ENCODE results near the gene POLR2C. TPM values are rescaled to one million over a fixed set of nuclear protein-coding genes. Genes with fewer than 3 reads are reported as not detected.

POLR2C gene
- total and polyA plus RNA-seq, 2 experiments from 2014 or later: 37.6 to 123 TPM

DNA sequence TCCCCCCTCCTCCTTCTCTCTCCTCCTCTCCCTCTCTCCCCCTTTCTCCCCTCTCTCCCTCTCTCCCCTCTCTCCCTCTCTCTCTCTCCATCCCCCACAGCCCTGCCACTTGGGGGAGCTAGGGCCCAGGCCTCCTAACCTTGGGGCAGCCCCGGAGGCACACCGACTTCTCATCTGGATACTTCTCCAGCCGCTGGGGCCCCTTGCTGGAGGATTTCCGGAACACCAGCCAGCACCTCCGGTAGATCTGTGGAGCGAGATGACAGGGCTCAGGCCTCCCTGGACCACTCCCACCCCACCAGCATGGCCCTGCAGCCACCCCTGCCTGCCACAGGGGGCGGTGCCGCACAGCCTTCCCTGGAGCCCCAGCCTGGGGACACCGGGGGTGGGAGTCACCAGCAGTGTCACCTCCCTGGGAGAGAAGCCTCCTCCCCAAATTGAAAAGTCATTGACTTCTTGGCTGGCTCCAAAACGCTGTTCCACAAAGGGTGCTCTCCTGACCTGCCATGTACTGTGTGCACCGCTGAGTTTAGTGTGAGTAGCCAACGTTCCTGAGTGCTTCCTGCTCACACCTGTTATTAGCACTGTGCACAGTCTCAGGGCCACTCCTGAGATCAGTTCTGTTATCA is 13.3 kb downstream of the POLR2C start:
- peak overlapping the region; percentile 52 for H3K4me3 Mint-ChIP-seq
- Histone ChIP-seq H3K27me3 (ENCODE audit: insufficient read depth) (peaks cover 7% of the 10 kb centered on the region; the same call in 1 of the 2 replicates), H3K4me1 (ENCODE audit: insufficient read depth) (peaks cover 62% of the 10 kb centered on the region), H3K4me3 (peak overlapping the region; percentile 41; the same call in 1 of the 2 replicates), H3K9me2 (ENCODE audit: insufficient read depth) (no peaks in the 10 kb centered on the region), H3K36me3 (ENCODE audit: insufficient read depth) (peaks cover 3% of the 10 kb centered on the region; the same call in 1 of the 2 replicates), H4K20me1 (replicated peaks; ENCODE audit: insufficient read depth) (0 out of 2 replicates have a peak, but pooled peaks cover 3% of the 10 kb centered on the region), H3K4me2 (peak overlapping the region; percentile 77), H2AFZ (no peak overlapping the region), H3K79me2 (replicated peaks; ENCODE audit: insufficient read depth) (no peaks in the 10 kb centered on the region; the same call in 1 of the 2 replicates), H3F3A (replicated peaks; ENCODE audit: low read depth) (peaks cover 12% of the 10 kb centered on the region; the same call in 1 of the 2 replicates), H3K27ac (ENCODE audit: low read depth) (peak overlapping the region; percentile 45; the same call in 1 of the 2 replicates)
- H3K36me3 Mint-ChIP-seq (ENCODE audit: low read depth): peaks cover 15% of the 10 kb centered on the region
- ATAC-seq (peak; percentile 78), DNase-seq (ENCODE audit: low spot score) (peak; percentile 96)
- TF ChIP-seq STAT1 (IDR thresholded peaks at IDR 0.05; ENCODE audit: unreplicated experiment) (no peak), CREB1 (CRISPR knock-in tag; IDR thresholded peaks at IDR 0.05; ENCODE audit: low read depth) (peak; percentile 18; the same call in 1 of the 2 replicates), REST (IDR thresholded peaks at IDR 0.05; ENCODE audit: unreplicated experiment) (no peak), NANOG (IDR thresholded peaks at IDR 0.05; ENCODE audit: borderline replicate concordance) (no peak), ZNF114 (CRISPR knock-in tag; IDR thresholded peaks at IDR 0.05) (no peak), CTCF (conservative IDR thresholded peaks at IDR 0.05; ENCODE audit: low read depth in 2 of 2) (peak; percentile 74 to 75)
- H3K9me3 Mint-ChIP-seq: no peaks in the 10 kb centered on the region
- H3K27me3 Mint-ChIP-seq (ENCODE audit: insufficient read depth, low read depth, poor library complexity): peaks cover 23% of the 10 kb centered on the region
- peak overlapping the region; percentile 49 for H3K27ac Mint-ChIP-seq
- H3K4me1 Mint-ChIP-seq: peaks cover 69% of the 10 kb centered on the region

DNA sequence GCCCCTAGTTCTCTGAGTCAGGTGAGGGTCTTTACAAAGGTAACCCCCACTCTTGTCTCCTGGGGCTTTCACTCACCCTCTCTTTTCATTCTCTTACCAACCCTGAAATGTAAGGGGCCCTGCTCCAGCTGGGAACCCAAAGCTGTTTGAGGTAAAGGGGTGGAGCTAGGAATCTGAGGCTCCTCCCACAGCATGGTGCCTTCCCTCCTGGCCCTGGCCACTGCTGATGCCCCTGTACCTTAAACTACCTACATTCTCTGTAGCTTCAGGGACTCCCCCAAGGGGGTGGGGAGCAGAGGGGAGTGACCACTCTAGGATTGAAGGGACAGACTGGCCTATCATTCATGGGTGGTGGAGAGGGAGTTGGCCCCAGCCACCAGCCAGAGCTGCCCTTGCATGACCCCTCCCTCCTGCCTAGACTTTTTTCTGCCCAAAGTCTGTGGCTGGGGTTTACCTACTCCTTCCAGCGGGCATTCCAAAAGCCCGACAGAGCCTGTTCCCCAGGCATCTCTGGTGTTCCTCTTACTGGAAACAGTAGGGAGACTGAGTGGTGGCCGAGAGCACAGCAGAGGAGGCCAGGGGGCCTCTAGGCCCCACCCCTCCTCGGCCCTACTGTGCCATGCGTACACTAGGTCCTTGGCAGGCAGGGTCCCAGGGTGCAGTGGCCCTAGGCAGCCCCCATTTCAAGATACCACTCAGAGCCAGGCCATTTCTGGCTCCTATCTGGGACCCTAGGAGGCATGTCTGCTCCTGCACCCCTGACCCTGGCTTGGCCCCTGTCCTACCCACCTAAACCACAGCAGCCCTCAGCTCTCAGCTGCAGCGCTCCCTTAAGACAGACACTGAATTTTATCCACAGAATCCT is 14.3 kb downstream of the POLR2C start:
- peak overlapping the region; percentile 77 for H3K4me2 ChIP-seq
- DNase-seq (ENCODE audit: low spot score): peak; percentile 66
- peaks cover 7% of the 10 kb centered on the region; the same call in 1 of the 2 replicates for H3K27me3 ChIP-seq (ENCODE audit: insufficient read depth)
- Mint-ChIP-seq H3K27me3 (ENCODE audit: insufficient read depth, low read depth, poor library complexity) (peaks cover 26% of the 10 kb centered on the region), H3K27ac (no peak overlapping the region), H3K36me3 (ENCODE audit: low read depth) (peaks cover 8% of the 10 kb centered on the region), H3K4me3 (peak overlapping the region; percentile 52; the same call in 1 of the 3 replicates), H3K9me3 (no peaks in the 10 kb centered on the region), H3K4me1 (peaks cover 63% of the 10 kb centered on the region)
- H3K4me1 ChIP-seq (ENCODE audit: insufficient read depth): peaks cover 55% of the 10 kb centered on the region
- H3K4me3 ChIP-seq: peak overlapping the region; percentile 35; the same call in 1 of the 2 replicates
- H3K27ac ChIP-seq (ENCODE audit: low read depth): peak overlapping the region; percentile 45; the same call in 1 of the 2 replicates
- H2AFZ ChIP-seq: no peak overlapping the region
- H3K9me2 ChIP-seq (ENCODE audit: insufficient read depth): no peaks in the 10 kb centered on the region
- no peaks in the 10 kb centered on the region for H3K36me3 ChIP-seq (ENCODE audit: insufficient read depth)
- no peaks in the 10 kb centered on the region; the same call in 1 of the 2 replicates for H3K79me2 ChIP-seq (replicated peaks; ENCODE audit: insufficient read depth)
- peaks cover 7% of the 10 kb centered on the region; the same call in 1 of the 2 replicates for H3F3A ChIP-seq (replicated peaks; ENCODE audit: low read depth)
- H4K20me1 ChIP-seq (replicated peaks; ENCODE audit: insufficient read depth): 0 out of 2 replicates have a peak, but pooled peaks cover 3% of the 10 kb centered on the region
- ATAC-seq: peak; percentile 14
- TF ChIP-seq, protein P1, sequence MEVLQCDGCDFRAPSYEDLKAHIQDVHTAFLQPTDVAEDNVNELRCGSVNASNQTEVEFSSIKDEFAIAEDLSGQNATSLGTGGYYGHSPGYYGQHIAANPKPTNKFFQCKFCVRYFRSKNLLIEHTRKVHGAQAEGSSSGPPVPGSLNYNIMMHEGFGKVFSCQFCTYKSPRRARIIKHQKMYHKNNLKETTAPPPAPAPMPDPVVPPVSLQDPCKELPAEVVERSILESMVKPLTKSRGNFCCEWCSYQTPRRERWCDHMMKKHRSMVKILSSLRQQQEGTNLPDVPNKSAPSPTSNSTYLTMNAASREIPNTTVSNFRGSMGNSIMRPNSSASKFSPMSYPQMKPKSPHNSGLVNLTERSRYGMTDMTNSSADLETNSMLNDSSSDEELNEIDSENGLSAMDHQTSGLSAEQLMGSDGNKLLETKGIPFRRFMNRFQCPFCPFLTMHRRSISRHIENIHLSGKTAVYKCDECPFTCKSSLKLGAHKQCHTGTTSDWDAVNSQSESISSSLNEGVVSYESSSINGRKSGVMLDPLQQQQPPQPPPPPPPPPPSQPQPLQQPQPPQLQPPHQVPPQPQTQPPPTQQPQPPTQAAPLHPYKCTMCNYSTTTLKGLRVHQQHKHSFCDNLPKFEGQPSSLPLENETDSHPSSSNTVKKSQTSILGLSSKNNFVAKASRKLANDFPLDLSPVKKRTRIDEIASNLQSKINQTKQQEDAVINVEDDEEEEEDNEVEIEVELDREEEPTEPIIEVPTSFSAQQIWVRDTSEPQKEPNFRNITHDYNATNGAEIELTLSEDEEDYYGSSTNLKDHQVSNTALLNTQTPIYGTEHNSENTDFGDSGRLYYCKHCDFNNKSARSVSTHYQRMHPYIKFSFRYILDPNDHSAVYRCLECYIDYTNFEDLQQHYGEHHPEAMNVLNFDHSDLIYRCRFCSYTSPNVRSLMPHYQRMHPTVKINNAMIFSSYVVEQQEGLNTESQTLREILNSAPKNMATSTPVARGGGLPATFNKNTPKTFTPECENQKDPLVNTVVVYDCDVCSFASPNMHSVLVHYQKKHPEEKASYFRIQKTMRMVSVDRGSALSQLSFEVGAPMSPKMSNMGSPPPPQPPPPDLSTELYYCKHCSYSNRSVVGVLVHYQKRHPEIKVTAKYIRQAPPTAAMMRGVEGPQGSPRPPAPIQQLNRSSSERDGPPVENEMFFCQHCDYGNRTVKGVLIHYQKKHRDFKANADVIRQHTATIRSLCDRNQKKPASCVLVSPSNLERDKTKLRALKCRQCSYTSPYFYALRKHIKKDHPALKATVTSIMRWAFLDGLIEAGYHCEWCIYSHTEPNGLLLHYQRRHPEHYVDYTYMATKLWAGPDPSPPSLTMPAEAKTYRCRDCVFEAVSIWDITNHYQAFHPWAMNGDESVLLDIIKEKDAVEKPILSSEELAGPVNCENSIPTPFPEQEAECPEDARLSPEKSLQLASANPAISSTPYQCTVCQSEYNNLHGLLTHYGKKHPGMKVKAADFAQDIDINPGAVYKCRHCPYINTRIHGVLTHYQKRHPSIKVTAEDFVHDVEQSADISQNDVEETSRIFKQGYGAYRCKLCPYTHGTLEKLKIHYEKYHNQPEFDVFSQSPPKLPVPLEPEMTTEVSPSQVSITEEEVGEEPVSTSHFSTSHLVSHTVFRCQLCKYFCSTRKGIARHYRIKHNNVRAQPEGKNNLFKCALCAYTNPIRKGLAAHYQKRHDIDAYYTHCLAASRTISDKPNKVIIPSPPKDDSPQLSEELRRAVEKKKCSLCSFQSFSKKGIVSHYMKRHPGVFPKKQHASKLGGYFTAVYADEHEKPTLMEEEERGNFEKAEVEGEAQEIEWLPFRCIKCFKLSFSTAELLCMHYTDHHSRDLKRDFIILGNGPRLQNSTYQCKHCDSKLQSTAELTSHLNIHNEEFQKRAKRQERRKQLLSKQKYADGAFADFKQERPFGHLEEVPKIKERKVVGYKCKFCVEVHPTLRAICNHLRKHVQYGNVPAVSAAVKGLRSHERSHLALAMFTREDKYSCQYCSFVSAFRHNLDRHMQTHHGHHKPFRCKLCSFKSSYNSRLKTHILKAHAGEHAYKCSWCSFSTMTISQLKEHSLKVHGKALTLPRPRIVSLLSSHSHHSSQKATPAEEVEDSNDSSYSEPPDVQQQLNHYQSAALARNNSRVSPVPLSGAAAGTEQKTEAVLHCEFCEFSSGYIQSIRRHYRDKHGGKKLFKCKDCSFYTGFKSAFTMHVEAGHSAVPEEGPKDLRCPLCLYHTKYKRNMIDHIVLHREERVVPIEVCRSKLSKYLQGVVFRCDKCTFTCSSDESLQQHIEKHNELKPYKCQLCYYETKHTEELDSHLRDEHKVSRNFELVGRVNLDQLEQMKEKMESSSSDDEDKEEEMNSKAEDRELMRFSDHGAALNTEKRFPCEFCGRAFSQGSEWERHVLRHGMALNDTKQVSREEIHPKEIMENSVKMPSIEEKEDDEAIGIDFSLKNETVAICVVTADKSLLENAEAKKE (CRISPR knock-in tag; IDR thresholded peaks at IDR 0.05): no peak

All from GM23338 (cell line).